RKO (cell line): ENCODE measurements around the gene SORCS2.

Experiments
- DNase-seq: peaks from one replicate; pipeline ENCODE4 v3.0.0-alpha.2; 2016; ENCODE audit warnings: low spot score

The SORCS2 gene

GRCh38 chr4:7763106-7763505 lies 570.8 kb downstream of the SORCS2 start:
- no peak for DNase-seq

- DNase-seq, result no peak
These were observed 571.5 kb downstream of the SORCS2 start for GRCh38 chr4:7763788-7764187.

DNA sequence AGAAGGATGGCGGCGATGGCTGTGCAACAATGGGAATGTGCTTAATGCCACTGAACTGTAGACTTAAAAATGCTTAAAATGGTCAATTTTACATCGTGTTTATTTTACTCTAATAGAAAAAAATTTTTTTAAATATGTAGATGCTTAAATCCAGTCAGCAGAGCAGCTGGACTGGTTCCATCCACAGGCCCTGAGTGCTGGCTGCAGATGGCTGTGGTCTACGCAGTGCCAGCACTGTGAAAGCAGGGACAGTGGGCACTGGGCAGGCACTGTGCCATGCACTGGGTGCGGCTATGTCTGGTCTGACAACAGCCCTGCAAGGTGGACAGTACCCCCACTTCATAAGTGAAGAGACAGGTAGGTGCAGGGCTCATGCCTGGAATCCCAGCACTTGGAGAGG lies 572.1 kb downstream of the SORCS2 start:
- no peak for DNase-seq

DNA sequence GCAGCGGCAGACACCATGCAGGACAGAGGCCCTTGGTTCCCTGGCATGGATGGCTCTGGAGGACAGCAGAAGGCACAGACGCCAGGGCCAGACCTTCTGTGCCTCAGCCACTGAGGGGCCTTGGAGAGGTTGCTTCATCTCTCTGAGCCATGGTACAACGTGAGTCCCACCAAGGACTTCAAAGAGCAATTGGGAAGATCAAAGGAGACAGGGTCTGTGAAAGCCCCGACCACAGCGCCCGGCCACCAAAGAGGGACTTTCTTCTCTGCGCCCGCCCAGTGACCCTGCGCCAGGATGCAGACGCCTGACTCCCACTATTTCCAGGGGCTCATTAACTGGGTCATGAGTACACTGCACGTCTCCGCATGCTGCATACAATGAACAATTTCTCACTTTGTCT lies 573.3 kb downstream of the SORCS2 start:
- no peak for DNase-seq

- no peak for DNase-seq
These were observed 573.7 kb downstream of the SORCS2 start for GRCh38 chr4:7766086-7766485.

DNA sequence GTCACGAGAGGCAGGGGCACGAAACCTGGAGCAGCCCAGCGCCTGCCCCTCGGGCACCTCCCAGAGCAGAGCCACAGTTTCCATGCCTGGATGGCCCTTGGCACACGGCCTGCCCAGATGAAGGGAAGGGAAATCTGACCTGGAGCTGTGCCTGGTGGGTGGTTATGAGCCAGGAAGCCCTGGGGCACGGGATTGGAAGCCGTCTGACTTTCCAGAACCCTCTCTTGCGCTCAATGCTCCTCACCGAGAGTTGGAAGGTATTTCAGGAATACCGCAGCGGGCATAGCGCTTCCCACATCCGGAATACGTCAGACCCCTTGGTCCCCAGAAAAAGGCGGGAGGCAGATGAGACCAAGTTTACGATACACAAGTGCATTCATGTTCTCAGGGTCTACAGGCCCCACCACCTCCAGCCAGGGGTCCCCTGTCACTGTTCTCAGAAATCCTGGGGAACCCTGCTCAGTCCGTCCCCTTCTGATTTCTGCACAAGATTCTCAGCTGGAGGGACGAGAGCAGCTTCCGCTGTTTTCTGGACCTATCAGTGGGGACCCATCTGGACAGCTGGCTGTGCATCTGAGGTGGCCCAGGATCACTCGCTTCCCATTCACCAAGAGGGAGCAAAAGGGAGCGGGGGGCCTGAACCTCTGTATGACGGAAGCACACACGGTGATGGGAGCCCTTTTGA lies 574.5 kb downstream of the SORCS2 start:
- no peak for DNase-seq

DNA sequence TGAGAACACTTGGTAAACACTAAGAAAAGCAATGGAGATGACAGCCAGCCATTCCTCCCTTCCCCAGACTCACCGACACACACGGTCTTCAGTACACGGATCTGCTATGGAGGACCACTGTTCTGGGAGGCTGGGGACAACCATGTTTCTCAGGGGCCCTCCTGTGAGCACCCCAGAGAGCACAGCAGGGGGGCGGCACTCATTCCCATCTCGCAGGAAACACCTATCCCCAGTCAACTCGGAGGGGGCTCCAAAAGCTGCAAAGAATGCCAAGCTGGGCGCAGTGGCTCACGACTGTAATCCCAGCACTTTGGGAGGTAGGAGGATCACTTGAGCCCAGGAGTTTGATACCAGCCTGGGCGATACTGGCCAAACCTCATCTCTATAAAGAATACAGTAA lies 575.2 kb downstream of the SORCS2 start:
- DNase-seq, result no peak

GRCh38 chr4:7767966-7768365 lies 575.6 kb downstream of the SORCS2 start:
- DNase-seq, result no peak

GRCh38 chr4:7768736-7769135 lies 576.4 kb downstream of the SORCS2 start:
- no peak for DNase-seq

- no peak for DNase-seq
These were observed 577.3 kb downstream of the SORCS2 start for GRCh38 chr4:7769396-7770223.

DNA sequence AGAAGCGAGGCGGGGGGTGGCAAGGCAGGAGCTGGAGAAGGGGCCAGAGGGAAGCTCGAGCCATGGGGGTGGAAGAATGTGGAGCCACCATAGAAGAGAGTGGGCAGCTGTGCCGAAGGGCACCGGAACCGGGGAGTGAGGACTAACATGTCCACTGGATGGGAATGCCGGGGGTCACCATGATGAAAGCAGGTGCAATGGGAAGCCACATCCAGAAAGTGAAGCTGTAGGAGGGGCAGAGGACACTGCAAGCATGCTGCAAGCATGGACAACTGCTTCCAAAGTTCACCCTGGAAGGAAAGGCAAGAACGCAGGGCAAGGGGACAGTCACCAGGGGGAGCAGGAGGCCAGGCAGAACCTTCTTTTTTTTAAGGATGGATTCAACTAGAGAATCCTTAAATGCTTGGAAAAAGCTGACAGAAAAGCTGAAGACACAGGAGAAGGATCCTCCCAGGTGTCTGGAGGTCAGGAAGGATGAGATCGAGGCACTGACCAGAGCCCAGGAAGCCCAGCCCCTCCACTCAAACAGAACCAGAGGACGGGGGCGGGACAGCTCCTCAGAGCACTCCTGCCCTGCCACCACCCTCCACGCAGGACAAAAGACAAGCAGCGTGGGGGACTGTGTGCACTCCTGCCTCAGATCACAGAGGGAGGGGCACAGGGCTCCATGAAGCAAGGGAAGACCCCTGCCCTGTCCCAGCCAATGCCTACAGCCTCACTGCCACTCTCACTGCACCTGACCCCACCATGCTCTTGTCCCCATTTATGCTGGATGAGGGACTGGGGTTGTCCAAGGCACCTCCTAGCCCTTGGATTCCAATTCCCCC lies 578.1 kb downstream of the SORCS2 start:
- peak; percentile 44 for DNase-seq

GRCh38 chr4:7771056-7771455 lies 578.7 kb downstream of the SORCS2 start:
- no peak for DNase-seq

DNA sequence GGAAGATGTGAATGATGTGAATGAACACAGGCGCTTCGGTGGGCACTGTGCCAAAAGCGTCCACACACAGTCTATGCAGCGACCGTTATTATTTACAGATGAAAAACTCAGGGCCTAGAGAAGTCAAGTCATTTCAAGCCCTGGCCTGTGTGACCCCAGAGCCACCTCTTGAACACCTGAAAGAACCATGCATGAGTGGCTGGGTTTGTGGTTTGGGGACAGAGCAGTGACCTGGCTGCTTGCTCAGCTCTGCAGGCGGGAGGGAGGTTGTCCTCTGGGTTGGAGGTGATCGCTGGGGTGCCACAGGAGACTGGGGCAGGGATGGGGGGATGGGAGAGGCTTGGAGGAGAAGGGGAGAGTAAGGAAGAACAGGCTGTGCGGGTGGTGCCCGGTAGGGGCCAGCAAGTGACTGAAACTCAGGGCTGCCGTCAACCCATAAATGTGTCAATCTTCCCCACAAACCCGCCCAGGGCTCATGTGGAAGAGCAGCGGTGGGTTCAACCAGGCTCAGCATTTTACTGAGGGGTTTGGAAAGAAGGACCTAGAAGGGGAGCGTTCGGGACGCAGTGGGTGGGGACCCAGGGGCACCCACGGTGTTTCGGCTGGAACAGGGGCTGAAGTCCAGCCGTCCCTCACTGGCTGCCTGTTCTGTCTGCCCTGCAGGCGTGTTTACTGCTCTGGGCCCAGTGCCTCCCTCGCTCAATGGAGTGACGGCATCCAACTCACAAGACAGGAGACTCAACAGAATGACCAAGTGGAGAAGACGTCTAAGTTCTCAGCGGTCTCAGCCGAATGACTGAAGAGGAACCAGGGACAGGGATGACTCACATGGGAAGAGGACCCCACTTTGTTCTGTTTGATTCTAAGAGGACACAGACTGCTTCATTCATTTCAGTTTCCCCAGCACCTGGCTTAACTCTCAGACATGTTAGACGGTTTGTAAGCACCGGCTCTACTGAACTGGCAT lies 579.5 kb downstream of the SORCS2 start:
- no peak for DNase-seq

DNA sequence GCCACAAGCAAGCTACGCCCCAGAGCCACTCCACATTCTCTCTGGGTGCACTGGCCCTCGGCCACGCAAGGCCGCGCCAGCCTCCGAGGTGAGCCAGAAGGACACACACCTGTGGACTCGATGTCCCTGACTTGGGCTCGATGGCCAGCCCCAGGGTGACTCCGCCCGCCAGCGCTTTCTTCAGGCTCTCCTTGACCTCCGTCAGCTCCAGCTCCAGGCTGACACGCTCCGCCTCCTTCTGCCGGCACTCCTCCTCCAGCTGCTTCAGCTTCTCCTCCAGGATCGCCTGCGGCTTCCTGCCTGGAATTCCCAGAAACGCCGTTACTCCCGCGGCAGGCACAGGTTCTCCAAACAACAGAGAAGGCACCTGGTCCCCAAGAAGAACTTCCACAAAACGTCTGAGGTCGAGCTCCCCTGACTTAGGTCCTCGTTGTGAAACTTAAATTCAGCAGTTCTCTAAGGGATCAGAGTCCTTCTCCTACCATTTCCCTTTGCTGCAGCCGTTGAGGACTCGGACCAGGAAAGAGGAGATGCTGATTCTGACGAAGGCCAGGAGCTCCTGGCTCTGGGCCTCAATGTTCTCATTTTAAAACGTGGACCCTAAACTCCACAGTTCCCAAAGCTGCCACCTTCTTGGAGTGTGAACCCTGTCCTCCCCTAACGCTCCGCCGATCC lies 580.5 kb downstream of the SORCS2 start:
- no peak for DNase-seq

GRCh38 chr4:7773401-7774180 lies 581.3 kb downstream of the SORCS2 start:
- no peak for DNase-seq

GRCh38 chr4:7774301-7775294 lies 582.3 kb downstream of the SORCS2 start:
- DNase-seq, result no peak

DNA sequence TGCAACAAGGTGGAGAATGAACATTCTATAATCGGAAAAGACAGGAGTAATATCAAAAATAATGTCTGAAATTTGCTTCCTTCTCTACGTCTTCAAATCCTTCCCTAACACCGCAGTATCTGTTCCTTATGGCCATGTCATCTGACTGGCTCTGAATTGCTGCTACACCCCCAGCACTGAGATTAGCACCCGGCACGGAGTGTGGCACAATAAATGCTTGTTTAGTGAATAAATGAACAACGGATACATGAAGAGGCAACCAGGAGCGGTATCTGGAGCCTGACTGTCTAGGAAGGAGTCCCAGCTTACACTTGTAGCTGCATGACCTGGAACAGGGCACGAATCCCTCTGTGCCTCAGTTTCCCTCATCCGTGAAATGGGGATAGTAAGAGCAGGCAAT lies 583.1 kb downstream of the SORCS2 start:
- DNase-seq, result no peak

DNA sequence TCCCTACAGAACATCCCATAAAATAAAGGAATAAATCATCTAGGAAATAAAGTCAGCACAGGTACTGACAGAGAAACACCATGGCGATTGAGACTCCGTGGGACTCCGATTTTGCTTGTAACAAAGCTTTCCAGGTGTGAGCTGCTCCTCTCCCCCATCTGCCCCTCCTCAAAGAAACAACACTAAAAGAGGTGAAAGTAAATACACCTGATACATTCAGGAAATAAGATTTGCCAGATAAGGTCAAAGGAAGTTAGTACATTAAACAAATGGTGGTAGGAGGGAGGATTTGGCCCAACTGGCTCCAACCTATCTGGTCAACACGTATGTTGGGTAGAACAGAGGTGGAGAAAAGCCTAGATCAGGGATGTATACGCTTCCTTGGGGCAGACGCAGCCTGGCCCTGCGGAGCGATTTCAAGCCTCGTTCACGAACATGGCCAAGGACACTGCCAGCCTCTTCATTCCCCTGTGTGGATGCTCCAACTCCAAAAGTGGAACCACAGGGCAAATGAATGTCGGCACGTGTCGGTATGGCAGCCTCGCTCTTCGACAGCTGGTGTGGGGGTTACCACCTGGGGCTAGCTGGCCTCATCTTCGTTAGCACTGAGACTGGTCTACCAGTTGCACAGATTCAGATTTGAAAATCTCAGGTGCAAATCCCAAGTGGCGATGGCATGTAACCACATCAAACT lies 584.8 kb downstream of the SORCS2 start:
- no peak for DNase-seq
